H1 (cell line): Measurements from ENCODE around the gene PRCD.

ENCODE experiments used
- BCL11A ChIP-seq, 2 experiments: IDR thresholded peaks; one replicate each; pipeline ENCODE4 v1.6.1; 2011; ENCODE audit warnings: low read depth in 2 of 2, low read length in 2 of 2, mild to moderate bottlenecking in 2 of 2
- CHD2 ChIP-seq: IDR thresholded peaks from 2 replicates; pipeline ENCODE4 v1.6.1; 2012; ENCODE audit warnings: low read length, improper control_type of control experiment
- JUN ChIP-seq: IDR thresholded peaks from 2 replicates; pipeline ENCODE4 v1.6.1; 2011; ENCODE audit warnings: low read depth, mild to moderate bottlenecking, improper control_type of control experiment, low read length
- JUND ChIP-seq: IDR thresholded peaks from 2 replicates; pipeline ENCODE4 v1.6.1; 2011; ENCODE audit warnings: mild to moderate bottlenecking, improper control_type of control experiment, low read length
- NRF1 ChIP-seq: IDR thresholded peaks from 2 replicates; pipeline ENCODE4 v1.6.1; 2011; ENCODE audit warnings: mild to moderate bottlenecking, low read depth, low read length, improper control_type of control experiment
- PHF8 ChIP-seq: fragments of 200-600 bp; sonication (generic); conservative IDR thresholded peaks from 2 replicates; pipeline ENCODE4 v1.7.1; 2012; ENCODE audit warnings: low read depth, mild to moderate bottlenecking, inconsistent platforms, low read length, moderate library complexity
- POLR2A ChIP-seq, 2 experiments: IDR thresholded peaks; 1 replicate in 1 of 2; 2 replicates in 1 of 2; pipeline ENCODE4 v1.6.1; 2011; ENCODE audit warnings: low read depth in 2 of 2, low read length in 2 of 2, mild to moderate bottlenecking in 2 of 2; ENCODE audit errors: control extremely low read depth in 1 of 2
- POLR2AphosphoS5 ChIP-seq: IDR thresholded peaks from 2 replicates; pipeline ENCODE4 v1.6.1; 2011; ENCODE audit warnings: low read depth, low read length
- RAD21 ChIP-seq, 2 experiments: IDR thresholded peaks in 1 of 2; conservative IDR thresholded peaks in 1 of 2; 2 replicates each; pipeline ENCODE4 v1.6.1; 2011; ENCODE audit warnings: low read depth in 2 of 2, low read length in 2 of 2, improper control_type of control experiment in 1 of 2, inconsistent platforms in 1 of 2, mild to moderate bottlenecking in 1 of 2, moderate library complexity in 1 of 2
- TBP ChIP-seq: IDR thresholded peaks from 2 replicates; pipeline ENCODE4 v1.6.1; 2011; ENCODE audit warnings: low read depth, low read length, improper control_type of control experiment
- TF ChIP-seq, protein P1 (sequence below): IDR thresholded peaks from 2 replicates; pipeline ENCODE4 v1.6.1; 2012; ENCODE audit warnings: low read length, inconsistent platforms
- TF ChIP-seq, protein P2 (sequence below): IDR thresholded peaks from 2 replicates; pipeline ENCODE4 v1.6.1; 2011; ENCODE audit warnings: low read length, improper control_type of control experiment
- TF ChIP-seq, protein P3 (sequence below), 3 experiments: IDR thresholded peaks; 1 replicate in 2 of 3; 2 replicates in 1 of 3; pipeline versions ENCODE4 v1.5.1 to v1.6.1; 2011; ENCODE audit warnings: low read length in 3 of 3, mild to moderate bottlenecking in 3 of 3, inconsistent platforms in 2 of 3, low read depth in 1 of 3, moderate library complexity in 1 of 3; ENCODE audit not compliant: insufficient read depth in 1 of 3; ENCODE audit errors: control extremely low read depth in 1 of 3

DNA sequence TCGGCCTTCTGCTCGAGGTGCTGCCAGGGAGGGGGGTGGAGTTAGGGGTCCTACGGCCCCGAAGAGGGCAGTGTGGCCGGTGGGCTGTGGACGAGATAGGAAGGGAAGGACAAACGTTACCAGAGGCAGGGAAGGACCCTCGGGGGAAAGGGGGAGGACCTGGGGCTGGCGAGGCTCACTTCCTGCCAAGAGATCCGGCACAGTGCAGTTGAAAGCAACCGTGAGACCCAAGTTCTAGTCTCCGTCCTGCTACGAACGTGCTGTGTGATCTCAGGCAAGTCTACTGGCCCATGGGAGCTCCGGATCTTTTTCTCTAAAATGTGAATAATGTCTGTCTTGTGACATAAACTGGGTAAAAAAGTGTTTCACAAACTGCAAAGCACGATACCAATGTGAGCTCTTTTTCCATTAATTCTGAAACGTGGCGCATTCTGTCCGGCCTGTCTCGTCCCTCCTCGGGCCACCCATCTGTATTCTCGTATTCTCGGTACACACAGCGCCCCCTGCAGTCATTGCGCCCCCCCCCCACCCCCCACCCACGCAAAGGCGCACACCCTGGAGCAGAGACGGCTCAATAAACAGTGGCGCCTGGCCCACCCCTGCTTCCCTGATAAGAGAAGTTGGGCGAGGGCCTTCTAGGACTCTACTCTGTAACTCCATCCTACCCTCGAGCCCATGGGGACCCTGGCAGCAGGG, 11.2 kb upstream of the PRCD start:
- TF ChIP-seq, protein P1, sequence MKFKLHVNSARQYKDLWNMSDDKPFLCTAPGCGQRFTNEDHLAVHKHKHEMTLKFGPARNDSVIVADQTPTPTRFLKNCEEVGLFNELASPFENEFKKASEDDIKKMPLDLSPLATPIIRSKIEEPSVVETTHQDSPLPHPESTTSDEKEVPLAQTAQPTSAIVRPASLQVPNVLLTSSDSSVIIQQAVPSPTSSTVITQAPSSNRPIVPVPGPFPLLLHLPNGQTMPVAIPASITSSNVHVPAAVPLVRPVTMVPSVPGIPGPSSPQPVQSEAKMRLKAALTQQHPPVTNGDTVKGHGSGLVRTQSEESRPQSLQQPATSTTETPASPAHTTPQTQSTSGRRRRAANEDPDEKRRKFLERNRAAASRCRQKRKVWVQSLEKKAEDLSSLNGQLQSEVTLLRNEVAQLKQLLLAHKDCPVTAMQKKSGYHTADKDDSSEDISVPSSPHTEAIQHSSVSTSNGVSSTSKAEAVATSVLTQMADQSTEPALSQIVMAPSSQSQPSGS, result no peak
- TF ChIP-seq, protein P2, sequence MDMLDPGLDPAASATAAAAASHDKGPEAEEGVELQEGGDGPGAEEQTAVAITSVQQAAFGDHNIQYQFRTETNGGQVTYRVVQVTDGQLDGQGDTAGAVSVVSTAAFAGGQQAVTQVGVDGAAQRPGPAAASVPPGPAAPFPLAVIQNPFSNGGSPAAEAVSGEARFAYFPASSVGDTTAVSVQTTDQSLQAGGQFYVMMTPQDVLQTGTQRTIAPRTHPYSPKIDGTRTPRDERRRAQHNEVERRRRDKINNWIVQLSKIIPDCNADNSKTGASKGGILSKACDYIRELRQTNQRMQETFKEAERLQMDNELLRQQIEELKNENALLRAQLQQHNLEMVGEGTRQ, result no peak
- TF ChIP-seq TBP (no peak), CHD2 (no peak), POLR2A (IDR thresholded peaks at IDR 0.05; ENCODE audit: control extremely low read depth in 1 of 2, low read depth in 2 of 2, low read length in 2 of 2) (no peak), POLR2AphosphoS5 (no peak), JUND (no peak), PHF8 (no peak), RAD21 (IDR thresholded peaks at IDR 0.05 in 1 of 2, conservative IDR thresholded peaks at IDR 0.05 in 1 of 2; ENCODE audit: low read depth in 2 of 2, low read length in 2 of 2) (no peak), NRF1 (no peak), JUN (no peak), BCL11A (IDR thresholded peaks at IDR 0.05; ENCODE audit: low read depth in 2 of 2, low read length in 2 of 2) (no peak)
- TF ChIP-seq, protein P3, sequence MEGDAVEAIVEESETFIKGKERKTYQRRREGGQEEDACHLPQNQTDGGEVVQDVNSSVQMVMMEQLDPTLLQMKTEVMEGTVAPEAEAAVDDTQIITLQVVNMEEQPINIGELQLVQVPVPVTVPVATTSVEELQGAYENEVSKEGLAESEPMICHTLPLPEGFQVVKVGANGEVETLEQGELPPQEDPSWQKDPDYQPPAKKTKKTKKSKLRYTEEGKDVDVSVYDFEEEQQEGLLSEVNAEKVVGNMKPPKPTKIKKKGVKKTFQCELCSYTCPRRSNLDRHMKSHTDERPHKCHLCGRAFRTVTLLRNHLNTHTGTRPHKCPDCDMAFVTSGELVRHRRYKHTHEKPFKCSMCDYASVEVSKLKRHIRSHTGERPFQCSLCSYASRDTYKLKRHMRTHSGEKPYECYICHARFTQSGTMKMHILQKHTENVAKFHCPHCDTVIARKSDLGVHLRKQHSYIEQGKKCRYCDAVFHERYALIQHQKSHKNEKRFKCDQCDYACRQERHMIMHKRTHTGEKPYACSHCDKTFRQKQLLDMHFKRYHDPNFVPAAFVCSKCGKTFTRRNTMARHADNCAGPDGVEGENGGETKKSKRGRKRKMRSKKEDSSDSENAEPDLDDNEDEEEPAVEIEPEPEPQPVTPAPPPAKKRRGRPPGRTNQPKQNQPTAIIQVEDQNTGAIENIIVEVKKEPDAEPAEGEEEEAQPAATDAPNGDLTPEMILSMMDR (IDR thresholded peaks at IDR 0.05; ENCODE audit: control extremely low read depth in 1 of 3, insufficient read depth in 1 of 3, low read depth in 1 of 3, low read length in 3 of 3), result no peak
